Ovary (tissue), 9 donors: Measurements from ENCODE around the gene ANKRD61. TPM values are rescaled to one million over a fixed set of nuclear protein-coding genes. Genes with fewer than 3 reads are reported as not detected.
A peak's percentile ranks its signal among the peaks of the same experiment; 100 is the strongest.
"Not testable (repeated sequence)": the region's sequence is repeated elsewhere in the genome, so short reads cannot be mapped to it uniquely, and the experiment has no call there.

ENCODE experiments used
- DNase-seq, 5 donors: peaks; one replicate each; pipeline ENCODE4 v3.0.0-alpha.2; 2019 to 2020
- H3K27ac ChIP-seq, 2 donors: fragments of 200-600 bp; one replicate each; pipeline versions ENCODE4 v1.5.1 to v1.8.0; 2019 to 2022
- H3K27me3 ChIP-seq: fragments of 200-600 bp; one replicate; pipeline ENCODE4 v1.8.0; 2022
- H3K36me3 ChIP-seq: fragments of 200-600 bp; sonication (generic); one replicate; pipeline ENCODE4 v1.5.1; 2019
- H3K4me1 ChIP-seq: one replicate; pipeline ENCODE4 v1.8.1; 2013; ENCODE audit warnings: mild to moderate bottlenecking, moderate library complexity; ENCODE audit not compliant: insufficient read depth
- H3K4me3 ChIP-seq: fragments of 200-600 bp; sonication (generic); one replicate; pipeline ENCODE4 v1.5.1; 2017
- H3K9me3 ChIP-seq, 2 donors: fragments of 200-600 bp in 1 of 2; sonication (generic) in 1 of 2; one replicate each; pipeline versions ENCODE4 v1.5.1 to v1.8.1; 2013 to 2019; ENCODE audit warnings: mild to moderate bottlenecking in 1 of 2, moderate library complexity in 1 of 2
- CTCF ChIP-seq, 3 donors: fragments of 450-650 bp in 2 of 3; fragments of 200-600 bp in 1 of 3; IDR thresholded peaks; one replicate each; pipeline versions ENCODE4 v1.5.1 to v1.8.0; 2016 to 2022; ENCODE audit warnings: antibody characterized with exemption in 3 of 3, mild to moderate bottlenecking in 1 of 3
- EP300 ChIP-seq: sonication (generic); formaldehyde crosslinking; IDR thresholded peaks from one replicate; pipeline ENCODE4 v1.6.1; 2017; ENCODE audit warnings: antibody characterized with exemption
- POLR2A ChIP-seq: fragments of 450-650 bp; IDR thresholded peaks from one replicate; pipeline ENCODE4 v1.6.1; 2017; ENCODE audit warnings: antibody characterized with exemption, mild to moderate bottlenecking, moderate library complexity
- WGBS, 3 donors: extraction: QIAGEN DNeasy Blood & Tissue Kit in 1 of 3; methylation state at CpG; one replicate each; pipeline versions ENCODE4 v1.1.5 to v1.1.7; 2013 to 2017; 5-methylcytosine and 5-hydroxymethylcytosine counted together
- intact Hi-C, 4 donors: fragments of 100-400 bp; cut with DNase I; formaldehyde crosslinking; loops; one replicate each; pipeline versions ENCODE4 v1.11.0 to v1.15.1; 2022 to 2023
- polyA plus RNA-seq, 2 donors: library from polyadenylated mRNA; stranded (reverse); fragments of 200-250 nt in 1 of 2; fragments of 350-450 nt in 1 of 2; fragmentation: Illumina TruSeq in 1 of 2; extraction: RNeasy Lipid Tissue Mini Kit (QIAGEN cat#74804) in 1 of 2; gene quantifications; one replicate each; pipeline ENCODE4 v1.2.3, GENCODE V29; 2013 to 2014
- total RNA-seq, 7 donors: library from RNA; depleted of rRNA in 2 of 7; stranded (reverse); fragments of >200 nt in 2 of 7; fragmentation: NEBNext Ultra II Directional in 3 of 7; extraction: Animal tissue kit (Norgen Biotek cat#: 25700) in 3 of 7; gene quantifications; one replicate each; pipeline versions ENCODE4 v1.1.0 to v1.2.4, GENCODE V29; 2016 to 2023
- donor health status: DM: no; HTN: no; CAD: no; lungs with moderate emphysema.
- donor health status: DM: no; HTN: no; CAD: no.
- donor health status: Bipolar disorder and iron deficiency.
- donor health status: DM: yes; HTN: yes; CAD: no.
- donor health status: DM: no; HTN: no; CAD: no.
- donor health status: DM: yes; HTN: yes; CAD: no.

ANKRD61 gene
- total and polyA plus RNA-seq, 9 donors, result 0.15 to 1.5 (median 0.57) TPM; not detected in 6

- Histone ChIP-seq H3K27ac (peak within 1 kb of the TSS; percentile 49 to 91), H3K4me1 (peaks cover 3% of the 10 kb centered on the region), H3K4me3 (peak within 1 kb of the TSS; percentile 56), H3K27me3 (no peaks in the 10 kb centered on the region), H3K9me3 (no peaks in the 10 kb centered on the region), H3K36me3 (no peaks in the 10 kb centered on the region)
- intact Hi-C loops, result loop anchor here in 1 of 4 donors (10.0 kb wide), 1 partner anchor 316 kb away; no protein-coding TSS in a partner anchor
- peak; percentile 57 for TF ChIP-seq POLR2A
- no peak for TF ChIP-seq CTCF (IDR thresholded peaks at IDR 0.05)
- TF ChIP-seq EP300, result no peak
- peak; percentile 97 to 99 (median 98) for DNase-seq
- WGBS, 3 donors, result 0 to 1% (median 0%) methylated on average over 68 to 84 of the region's 84 CpGs
Measured at GRCh38 chr7:6008668-6009611, 22.2 kb upstream of the ANKRD61 start, which contains the start of the genes AIMP2 and PMS2. Gene AIMP2 (plus strand): TSS chr7:6009272. CDS start chr7:6009364, 92 bp downstream. Gene PMS2 (minus strand): TSS chr7:6009049. CDS start chr7:6009019, 30 bp downstream.

- H3K27me3 ChIP-seq, H3K27ac ChIP-seq, DNase-seq, H3K4me3 ChIP-seq, intact Hi-C loops, H3K36me3 ChIP-seq, H3K4me1 ChIP-seq, H3K9me3 ChIP-seq: not testable (repeated sequence)
- WGBS, 3 donors, result 85 to 87% (median 86%) methylated on average over 8 of the region's 8 CpGs
Measured at GRCh38 chr7:6010370-6010769, 20.8 kb upstream of the ANKRD61 start.

GRCh38 chr7:6011541-6011940 is 19.6 kb upstream of the ANKRD61 start:
- no peaks in the 10 kb centered on the region for H3K9me3 ChIP-seq
- no peaks in the 10 kb centered on the region for H3K27me3 ChIP-seq
- H3K27ac ChIP-seq, result no peak overlapping the region
- H3K4me3 ChIP-seq, result no peak overlapping the region
- 70 to 80% (median 74%) methylated on average over 2 of the region's 2 CpGs for WGBS, 3 donors
- no peaks in the 10 kb centered on the region for H3K36me3 ChIP-seq
- DNase-seq, result no peak
- no peak for TF ChIP-seq POLR2A
- intact Hi-C loops, result no loop called here
- H3K4me1 ChIP-seq, result peaks cover 6% of the 10 kb centered on the region

GRCh38 chr7:6012355-6013104 is 18.6 kb upstream of the ANKRD61 start:
- Histone ChIP-seq H3K27me3 (no peaks in the 10 kb centered on the region), H3K36me3 (no peaks in the 10 kb centered on the region), H3K9me3 (no peaks in the 10 kb centered on the region), H3K4me3 (no peak overlapping the region), H3K4me1 (peaks cover 6% of the 10 kb centered on the region), H3K27ac (no peak overlapping the region)
- DNase-seq, result no peak
- no peak for TF ChIP-seq POLR2A
- TF ChIP-seq CTCF (IDR thresholded peaks at IDR 0.05), result no peak
- no peak for TF ChIP-seq EP300
- intact Hi-C loops, result no loop called here
- 77 to 82% (median 82%) methylated on average over 14 of the region's 14 CpGs for WGBS, 3 donors

GRCh38 chr7:6015917-6016652 is 15.1 kb upstream of the ANKRD61 start:
- no peaks in the 10 kb centered on the region for H3K9me3 ChIP-seq
- DNase-seq, result peak; percentile 61 to 90 (median 80)
- intact Hi-C loops, result no loop called here

More at GRCh38 chr7:6015917-6016652, 15.1 kb upstream of the ANKRD61 start:
- Histone ChIP-seq H3K4me3 (no peak overlapping the region), H3K4me1 (peaks cover 3% of the 10 kb centered on the region), H3K27me3 (no peaks in the 10 kb centered on the region), H3K36me3 (no peaks in the 10 kb centered on the region), H3K27ac (no peak overlapping the region)
- no peak for TF ChIP-seq POLR2A
- TF ChIP-seq EP300, result no peak
- no peak for TF ChIP-seq CTCF (IDR thresholded peaks at IDR 0.05)
- WGBS, 3 donors, result 50 to 57% (median 56%) methylated on average over 8 of the region's 8 CpGs
